HG02943 (cell line): ENCODE results near the gene TXNDC2.
"Not testable (repeated sequence)": the region's sequence is repeated elsewhere in the genome, so short reads cannot be mapped to it uniquely, and the experiment has no call there.

ENCODE experiments used
- ATAC-seq: cut with Tn5 transposase; IDR thresholded peaks from one replicate; pipeline ENCODE4 v1.9.1; 2021; ENCODE audit warnings: mild to moderate bottlenecking, low read depth, moderate library complexity; ENCODE audit not compliant: unreplicated experiment

TXNDC2 gene

DNA sequence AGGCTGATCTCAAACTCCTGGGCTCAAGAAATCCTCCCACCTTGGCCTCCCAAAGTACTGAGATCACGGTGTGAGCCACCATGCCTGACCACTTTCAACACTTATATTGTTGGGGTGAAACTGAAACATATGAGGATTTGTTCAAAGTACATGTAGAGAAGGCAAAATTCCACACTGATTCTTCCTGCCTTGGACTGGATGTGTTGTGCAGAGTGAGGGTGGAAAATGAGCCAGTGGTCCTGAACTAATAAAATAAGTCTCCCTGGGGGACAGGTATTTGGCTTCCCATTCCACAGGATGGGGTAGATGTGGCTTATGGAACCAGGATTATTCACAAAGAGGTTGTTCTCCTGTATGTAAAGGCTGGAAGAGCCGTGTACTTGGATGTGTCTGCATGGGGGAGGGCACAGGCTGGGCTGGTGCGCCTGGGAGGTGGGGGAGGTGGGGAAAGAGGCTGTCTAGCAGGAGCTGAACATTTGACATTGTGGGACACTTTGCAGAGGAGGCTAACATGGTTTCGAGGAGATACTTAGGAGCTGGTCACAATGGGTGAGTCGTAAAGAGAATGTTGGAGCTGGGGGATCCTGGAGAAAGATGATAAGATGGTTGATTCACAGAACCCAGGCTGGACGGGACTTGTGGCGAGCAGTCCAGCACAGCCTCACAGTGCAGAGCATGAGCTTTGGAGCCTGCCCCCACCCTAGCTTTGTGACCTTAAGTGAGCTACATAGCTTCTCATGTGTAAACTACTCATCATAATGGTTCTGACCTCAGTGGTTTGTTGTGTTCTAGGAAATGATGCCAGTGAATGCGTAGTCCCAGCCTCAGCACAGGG, at the start of gene TXNDC2:
TSS of gene TXNDC2 (plus strand) at position 804 of the 835 bp plus-strand sequence. CDS start 708 bp downstream, outside the sequence.
- ATAC-seq: no peak

DNA sequence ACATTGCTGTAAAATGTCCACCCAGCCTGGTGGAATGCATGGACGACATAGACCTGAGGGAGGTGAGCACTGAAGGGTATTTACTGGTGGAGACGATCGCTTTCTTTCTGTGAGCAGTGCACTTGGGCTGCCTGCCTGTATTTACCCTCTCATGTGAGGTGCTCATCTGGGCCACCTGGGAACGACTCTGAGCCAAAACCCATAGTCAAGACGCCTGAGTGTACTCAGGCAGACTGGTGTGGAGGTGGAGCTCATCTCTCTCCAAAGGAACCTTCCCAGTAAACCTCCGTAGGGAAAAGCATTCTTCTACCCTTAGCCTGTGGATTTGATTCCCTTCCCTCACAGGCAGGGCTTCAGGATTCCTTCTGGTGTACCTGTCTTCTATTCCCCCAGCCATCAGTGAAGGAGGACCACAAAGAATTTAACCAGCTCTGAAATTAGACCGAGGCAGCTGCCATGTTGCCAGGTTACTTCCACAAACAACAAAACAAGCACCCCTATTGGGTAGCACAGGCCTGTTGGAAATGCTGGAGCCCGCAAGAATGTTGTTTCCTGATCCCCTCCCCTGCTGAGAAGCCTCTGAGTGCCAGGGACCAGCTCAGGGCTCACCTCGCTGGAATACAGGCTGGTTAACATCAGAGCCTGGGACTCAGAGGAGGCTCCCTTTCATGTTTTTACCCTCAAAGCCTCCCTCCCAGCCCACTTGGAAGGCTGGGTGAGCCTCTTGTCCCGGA, 47.5 kb upstream of the TXNDC2 start:
- ATAC-seq: no peak

DNA sequence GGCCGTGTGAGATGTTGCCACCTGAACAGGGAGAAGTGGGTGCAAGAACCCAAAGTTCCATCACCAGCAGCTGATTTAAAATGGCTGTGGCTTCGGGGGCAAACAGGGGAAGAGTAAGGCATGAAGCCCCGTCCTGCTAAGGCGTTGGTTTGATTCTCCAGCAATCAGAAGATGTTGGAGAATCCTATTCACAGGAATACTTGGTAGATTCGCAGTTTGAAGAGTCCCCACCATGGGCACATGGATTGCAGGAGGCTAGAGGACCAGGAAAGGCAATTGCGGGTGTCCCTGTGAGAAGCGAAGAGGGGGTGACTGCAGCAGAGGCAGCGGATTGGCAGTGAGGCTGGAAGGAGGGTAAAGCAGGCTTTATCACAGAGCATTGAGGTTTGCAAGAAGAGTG, 46.6 kb upstream of the TXNDC2 start:
- ATAC-seq: no peak

DNA sequence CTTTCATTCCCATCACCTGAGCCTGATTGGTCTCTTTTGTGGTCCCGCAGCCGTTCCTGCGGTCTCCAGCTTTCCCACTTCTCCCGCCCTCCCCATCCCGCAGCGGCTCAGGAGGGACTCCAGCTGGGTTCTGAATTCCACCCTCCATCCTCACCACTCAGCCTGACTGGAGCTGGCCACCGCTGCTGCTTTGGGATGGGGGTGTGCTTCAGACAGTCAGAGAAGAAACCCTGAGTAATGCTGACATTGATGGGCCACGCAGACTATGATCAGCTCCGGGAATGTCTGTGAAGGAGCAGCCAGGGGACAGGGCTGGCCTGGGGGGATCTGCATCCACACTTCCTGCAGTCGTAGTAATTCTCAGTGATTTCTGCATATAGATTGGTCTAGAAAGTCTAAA, 45.9 kb upstream of the TXNDC2 start:
- ATAC-seq: no peak

DNA sequence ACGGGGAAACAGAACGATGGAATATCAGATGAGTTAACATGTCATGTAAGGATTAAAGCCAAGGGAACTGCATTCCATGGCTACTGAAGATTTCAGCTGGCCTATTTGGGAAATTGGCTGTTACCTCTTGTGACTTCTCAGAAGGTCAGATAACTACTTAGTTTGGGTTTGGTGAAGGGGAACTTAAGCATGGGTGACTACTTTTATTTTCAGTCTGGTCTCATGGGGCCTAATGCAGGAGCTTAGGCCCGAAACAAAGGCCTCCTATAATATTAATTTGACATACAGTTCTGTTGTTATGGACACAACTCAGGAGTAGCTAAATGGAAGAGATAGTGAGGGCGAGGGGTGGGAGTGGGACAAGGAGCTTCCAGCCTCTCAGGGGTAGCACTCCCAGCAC, 44.0 kb upstream of the TXNDC2 start:
- no peak for ATAC-seq

DNA sequence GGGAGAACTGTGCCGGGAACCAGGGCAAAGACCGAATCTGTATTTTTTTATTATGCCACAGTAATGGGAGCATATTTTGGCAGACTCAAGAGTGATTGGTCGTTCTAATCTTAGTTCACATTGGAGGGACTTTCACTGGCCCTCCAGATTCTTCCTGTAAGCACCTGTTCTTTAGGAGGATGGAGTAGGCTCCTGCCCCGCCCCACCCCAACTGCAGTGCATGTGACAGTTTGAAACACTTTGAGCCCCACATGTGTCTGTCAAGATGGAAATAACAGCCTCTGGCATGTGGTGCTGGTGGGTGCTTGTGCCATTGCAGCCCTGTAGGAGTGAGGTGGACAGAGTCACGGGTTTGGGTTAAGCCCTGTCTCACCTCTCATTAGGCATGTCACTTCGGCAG, 43.3 kb upstream of the TXNDC2 start:
- ATAC-seq: no peak

DNA sequence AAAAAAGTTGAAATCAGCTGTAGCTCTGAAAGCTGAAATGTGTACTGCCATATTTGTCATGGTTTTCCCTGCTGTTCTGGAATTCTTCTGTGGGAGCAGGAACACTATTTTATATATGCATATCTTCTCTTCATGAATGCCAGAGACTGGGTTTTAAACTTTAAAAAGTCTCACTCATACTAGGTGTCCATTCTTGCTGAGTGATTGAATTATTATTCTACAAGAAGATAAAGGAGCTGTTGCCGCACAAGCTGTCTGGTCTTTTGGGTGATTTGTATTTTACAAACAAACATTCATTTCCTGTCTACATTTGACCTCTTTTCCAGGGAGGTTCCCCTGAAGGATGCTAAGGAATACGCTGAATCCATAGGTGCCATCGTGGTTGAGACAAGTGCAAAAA, 40.5 kb upstream of the TXNDC2 start:
- ATAC-seq: no peak

DNA sequence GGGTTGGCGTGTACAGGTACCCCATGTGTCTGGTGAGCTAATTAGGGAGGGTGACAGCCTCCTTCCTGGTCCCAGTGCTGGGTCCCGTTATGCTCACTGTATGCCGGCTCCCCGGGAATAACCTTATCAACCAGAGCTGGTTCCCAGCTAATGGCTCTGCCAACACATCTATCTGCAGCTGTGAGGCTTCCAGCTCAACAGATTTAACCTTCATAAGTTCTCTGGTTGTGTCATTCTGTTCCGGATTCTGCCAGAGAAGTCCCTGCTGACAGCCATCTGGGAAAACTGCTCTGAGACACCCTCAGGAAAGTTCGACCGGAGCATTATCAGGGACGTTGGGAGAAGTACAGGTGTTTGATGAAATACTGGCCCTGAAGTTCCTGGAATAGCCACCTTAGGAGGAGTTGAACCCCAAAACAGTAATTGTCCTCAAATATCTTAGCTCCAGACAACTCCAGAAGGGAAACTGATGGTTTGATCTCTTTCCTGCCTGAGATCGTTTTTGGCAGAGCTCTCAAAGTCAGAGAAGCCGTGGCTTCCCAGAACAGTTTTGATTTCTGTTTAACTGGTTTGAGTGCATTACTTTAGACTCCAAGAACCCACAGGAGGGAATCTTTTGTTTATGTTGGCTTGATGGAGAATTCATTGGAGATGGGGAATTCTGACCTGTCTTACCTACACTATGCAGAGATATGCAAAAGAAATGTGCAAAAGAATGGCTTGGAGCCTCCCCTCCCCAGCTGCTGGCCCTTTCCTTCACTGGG, 39.4 kb upstream of the TXNDC2 start:
- no peak for ATAC-seq

DNA sequence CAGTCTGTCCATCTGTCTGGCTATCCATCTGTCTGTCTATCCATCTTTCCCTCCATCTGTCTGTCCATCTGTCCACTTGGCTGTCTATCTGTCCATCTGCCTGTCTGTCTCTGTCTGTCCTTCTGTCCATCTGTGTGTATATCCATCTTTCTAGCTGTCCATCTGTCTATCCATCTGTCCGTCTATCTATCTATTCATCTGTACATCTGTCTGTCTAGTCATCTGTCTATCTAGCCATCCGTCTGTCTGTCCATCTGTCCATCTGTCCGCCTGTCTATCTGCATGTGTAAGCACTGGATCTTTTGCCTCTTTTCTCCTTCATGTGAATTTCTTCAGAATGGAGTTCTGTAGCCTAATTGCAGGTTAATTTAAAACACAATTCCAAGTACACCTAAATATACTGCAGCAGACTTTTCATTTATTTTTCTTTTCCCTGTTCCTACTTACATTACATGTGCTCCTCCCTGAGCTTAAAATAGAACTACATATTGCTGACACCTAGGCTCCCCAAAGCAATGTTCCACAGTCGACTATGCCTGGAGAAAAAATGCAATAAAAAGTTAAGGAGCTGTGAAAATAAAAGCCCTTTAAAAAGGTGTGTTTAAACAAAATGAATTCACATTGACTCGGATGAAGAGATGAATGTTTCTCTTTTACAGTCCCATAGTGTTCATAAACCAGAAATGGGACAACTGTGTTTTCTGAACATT, 37.4 kb upstream of the TXNDC2 start:
- ATAC-seq: no peak

DNA sequence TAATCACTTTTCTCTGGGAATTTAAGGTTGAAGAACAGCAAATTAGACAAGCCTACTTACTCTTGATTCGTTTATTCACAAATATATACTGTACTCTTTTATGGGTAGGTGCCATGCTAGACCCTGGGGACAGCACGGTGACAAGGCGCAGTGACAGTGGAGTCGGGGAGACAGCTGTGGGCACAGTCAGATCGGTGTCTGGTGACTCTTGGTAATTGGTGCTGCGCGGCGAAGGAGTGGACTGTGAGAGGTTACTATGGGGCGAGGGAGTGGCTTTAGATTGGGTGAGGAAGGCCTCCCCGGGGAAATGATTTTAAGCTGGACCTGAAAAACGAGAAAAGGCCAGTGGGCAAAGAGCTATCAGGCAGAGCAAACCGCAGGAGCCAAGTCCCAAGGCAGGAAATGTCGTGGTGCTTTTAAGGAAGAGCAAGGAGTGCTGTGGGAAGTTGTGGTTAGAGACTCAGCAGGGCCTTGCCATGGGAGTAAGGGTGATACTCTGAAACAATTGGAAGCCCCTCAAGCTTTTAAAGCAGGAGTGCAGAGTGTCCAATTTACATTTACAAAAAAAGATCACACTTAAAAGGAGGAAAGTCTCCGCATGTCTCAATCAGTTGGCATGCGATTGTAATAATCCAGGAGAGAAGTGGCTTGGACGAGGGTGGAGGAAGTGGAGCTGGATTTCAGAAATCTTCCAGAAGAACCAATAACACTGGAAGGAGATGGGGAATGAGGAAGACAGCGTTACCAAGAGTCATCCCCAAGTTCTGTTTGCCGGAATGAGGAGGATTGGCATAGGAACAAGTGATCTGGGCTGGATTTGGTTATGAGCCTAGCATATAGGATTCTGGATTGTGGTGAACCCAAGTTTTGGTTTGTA, 36.1 kb upstream of the TXNDC2 start:
- ATAC-seq: no peak

DNA sequence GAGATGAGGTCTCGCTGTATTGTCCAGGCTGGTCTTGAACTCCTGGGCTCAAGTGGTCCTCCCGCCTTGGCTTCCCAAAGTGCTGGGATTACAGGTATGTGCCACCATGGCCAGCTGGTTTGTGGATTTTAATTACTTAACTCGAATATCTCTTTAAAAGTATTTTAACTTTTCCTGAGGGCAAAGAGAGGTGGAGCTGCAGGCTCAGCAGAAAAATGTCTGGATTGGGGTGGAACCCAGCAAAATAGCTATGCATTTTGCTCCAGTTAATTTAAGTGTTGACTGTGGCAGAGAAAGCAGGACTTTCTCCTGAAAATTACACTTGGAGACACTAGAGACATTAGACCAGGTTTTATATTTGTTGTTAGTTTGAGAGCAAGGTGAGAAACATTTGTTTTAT, 35.5 kb upstream of the TXNDC2 start:
- no peak for ATAC-seq

DNA sequence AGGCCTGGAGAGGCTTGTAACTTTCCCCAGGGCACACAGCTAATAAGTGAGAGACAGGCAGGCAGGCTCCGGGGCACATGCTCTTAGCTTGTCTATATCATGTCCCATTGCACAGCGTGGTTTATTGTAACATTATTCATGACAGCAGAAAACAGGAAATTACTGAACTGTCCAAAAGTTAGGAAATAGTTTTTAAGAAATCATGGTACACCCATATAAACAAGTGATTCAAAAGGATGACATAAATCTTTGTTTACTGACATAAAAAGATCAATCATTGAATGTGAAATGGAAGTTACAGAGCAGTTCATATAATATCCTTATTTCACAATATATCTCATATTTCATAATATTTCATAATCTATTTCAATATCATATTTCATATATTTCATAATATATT, 34.3 kb upstream of the TXNDC2 start:
- ATAC-seq: no peak

DNA sequence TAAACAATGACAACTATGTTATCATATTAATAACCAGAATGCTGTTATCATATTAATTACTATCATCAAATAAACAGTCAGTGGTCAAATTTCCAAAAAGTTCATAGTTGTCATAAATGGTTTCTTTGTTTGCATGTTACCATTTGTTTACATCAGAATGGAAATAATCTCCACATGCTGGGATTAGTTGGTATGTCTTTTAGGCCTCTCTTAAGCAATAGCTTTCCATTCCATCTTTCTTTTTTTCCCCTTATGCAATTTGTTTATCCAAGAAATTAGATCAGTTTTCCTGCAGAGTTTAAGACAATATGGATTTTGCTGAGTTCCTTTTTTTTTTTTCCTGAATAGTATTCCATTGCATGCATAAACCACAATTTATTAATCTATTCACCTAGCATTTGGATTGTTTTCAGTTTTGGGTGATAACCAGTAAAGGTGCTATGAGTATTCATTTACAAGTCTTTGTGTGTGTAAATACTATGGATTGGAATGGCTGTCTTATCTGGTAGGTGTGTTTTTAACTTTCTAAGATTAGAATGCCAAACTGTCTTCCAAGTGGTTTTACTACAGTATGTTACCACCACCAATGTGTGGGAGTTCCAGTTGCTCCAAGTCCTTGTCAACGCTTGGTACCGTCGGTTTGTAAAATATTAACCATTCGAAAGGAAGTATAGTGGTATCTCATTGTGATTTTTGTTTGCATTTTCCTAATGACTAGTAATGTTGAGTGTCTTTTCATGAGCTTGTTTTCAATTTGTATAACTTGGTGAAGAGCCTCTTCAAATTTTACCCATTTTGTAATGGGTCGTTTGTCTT, 33.3 kb upstream of the TXNDC2 start:
- no peak for ATAC-seq

DNA sequence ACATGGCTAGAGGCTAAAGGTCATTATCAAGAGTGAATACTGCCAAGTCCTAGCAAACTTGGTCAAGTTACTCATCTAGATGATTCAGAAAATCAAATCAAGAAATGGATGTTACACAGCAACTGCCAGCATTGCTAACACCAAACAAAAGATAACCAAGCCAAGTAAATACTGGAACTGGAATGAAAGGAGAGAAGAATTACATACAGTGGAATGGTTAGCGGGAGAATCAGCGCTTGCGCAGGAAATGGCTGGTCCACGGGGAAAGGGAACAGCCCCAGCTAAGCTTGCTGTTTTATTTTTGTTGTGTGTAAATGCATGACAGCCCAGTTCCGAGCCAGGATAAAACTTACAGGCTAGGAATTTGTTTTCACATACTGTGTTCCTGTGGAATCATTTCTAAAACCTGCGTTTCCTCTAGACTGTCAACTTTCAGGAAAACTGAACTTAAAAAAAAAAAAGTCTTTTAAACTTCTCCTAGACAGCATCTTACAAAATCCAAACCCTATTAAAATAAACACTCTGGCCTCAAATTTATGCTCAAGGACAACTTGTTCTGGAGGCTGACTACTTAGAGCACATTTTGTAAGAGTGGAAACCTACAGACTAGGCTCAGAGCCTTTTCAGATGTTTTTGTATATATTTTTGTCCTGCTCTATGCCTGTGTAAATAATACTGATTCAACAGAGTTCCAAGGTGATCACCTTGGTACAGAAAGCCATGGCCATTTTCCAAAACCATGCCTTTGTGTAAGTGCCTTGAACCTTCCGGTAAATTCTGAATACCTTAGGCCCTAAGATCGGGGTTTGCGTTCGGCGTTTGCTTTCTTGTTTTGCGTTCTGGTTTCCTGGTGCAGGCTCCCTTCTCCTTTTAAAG, 30.7 kb upstream of the TXNDC2 start:
- ATAC-seq: no peak

DNA sequence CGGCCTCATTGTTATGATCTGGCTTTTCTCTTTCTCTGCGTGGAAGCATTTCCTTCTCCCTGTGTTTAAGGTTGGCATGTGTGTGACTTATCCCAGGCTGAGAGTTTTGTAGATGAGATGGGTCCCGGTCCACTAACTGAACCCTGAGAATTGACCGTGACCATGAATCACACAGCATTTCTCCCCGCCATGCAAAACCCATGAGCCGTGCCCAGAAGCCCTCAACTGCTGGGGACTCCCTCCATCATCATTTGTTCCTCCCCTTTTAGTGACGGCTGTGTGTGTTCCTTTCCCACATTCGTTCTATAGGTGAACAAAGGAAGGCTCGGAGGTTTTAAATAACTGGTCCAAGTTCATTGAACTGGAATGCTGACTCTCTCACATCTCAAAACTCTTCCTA, 30.1 kb upstream of the TXNDC2 start:
- ATAC-seq: no peak

DNA sequence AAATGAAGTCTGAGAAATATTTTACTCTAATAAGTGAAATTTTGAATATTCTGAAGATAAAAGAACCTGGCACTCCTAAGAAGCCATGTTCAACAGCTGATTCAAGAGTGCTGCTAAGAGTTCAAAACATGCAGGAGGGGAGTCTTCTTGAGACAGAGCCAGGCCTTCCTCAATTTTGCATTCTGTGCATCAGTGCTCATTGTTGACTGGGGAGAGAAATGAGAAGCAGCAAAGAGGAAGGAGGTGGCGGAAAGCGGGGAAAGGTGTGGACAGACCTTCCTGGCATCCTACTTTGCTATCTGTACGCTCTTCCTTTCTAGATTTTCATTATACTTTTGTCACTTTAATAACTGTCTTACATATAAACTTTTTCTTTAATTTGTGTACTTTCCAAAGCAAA, 29.7 kb upstream of the TXNDC2 start:
- ATAC-seq: no peak

DNA sequence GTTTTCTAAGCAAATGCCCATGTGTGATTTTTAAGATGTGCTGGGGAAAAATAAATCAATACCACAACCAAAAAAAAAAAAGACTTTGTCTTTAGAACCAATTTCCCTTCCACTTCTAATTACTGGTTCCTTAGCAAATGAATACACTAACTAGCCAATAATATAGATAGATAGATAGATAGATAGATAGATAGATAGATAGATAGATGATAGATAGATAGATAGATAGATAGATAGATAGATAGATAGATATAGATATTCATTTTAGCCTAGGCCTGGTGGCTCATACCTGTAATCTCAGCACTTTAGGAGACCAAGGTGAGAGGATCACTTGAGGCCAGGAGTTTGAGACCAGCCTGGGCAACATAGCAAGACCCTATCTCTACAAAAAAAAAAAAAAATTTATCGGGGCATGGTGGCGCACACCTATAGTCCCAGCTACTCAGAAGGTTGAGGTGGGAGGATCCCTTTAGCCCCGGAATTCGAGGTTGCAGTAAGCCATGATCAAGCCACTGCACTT, 28.2 kb upstream of the TXNDC2 start:
- ATAC-seq: not testable (repeated sequence)

DNA sequence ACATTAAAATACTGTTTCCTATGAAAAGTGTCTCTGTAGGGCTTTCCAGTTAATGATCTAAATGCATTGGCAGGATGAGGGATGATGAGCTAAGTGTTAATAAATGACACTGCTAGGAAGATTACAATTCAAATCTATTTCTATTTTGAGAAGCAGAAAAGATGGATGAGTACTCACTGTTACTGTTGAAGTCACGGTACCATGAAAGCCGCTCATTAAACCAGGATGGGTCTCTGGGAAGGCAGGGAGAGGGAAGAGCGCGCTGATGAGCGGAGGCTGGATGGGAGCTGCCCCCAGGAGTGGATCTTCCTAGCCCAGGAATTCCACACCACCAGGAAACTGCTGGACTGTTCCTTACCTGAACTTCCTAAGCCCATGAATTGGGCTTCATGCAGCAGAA, 27.1 kb upstream of the TXNDC2 start:
- no peak for ATAC-seq
